Measurements from ENCODE around the gene RHOF.
A peak's percentile ranks its signal among the peaks of the same experiment; 100 is the strongest.

The RHOF gene

DNA sequence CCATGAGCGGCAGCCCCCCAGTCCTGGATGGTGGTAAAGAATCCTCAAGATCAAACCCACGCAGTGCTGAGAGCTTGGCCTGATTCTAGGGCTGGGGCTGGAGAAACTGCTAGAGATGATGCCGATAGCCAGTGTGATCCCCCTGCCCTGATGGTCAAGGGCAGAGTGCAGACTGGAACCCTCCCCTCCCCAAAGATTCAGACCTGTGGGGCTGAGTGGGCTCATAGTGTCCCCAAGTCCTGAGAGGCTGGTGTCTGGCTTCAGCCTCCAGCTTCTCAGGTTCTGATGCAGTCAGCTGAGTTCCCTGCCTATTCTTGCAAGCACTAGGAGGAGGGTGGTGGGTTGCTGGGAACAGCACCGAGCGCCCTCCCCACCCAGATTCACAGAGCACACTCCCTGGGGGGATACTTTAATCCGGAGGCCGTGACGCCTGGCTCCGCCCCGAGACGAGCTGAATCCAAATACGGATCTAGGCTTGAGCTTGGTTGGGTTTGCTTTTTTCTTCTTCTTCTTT is 11.9 kb downstream of the RHOF start:
- Histone ChIP-seq H3K27me3 (replicated peaks in 2 of 5; ENCODE audit: control insufficient read depth in 4 of 5, insufficient read depth in 5 of 5, low read length in 4 of 5) (no peaks in the 10 kb centered on the region), H3K9me3 (ENCODE audit: control extremely low read depth in 1 of 5, control insufficient read depth in 4 of 5, insufficient read depth in 2 of 5, low read depth in 1 of 5, low read length in 4 of 5) (no peaks in the 10 kb centered on the region), H3K36me3 (ENCODE audit: control insufficient read depth in 4 of 4, insufficient read depth in 4 of 4, low read length in 3 of 4) (peaks cover 0 to 53% (median 22%) of the 10 kb centered on the region in 4 experiments), H3K4me3 (ENCODE audit: control insufficient read depth in 1 of 7, extremely low read depth in 1 of 7, insufficient read depth in 4 of 7, low read depth in 2 of 7, low read length in 6 of 7) (peak overlapping the region in 1 of 7 experiments; percentile 25), H3K4me1 (ENCODE audit: control extremely low read depth in 1 of 4, control insufficient read depth in 4 of 4, insufficient read depth in 4 of 4, low read length in 3 of 4) (peaks cover 0 to 39% (median 28%) of the 10 kb centered on the region in 4 experiments), H3K27ac (ENCODE audit: insufficient read depth in 1 of 2, low read depth in 1 of 2, low read length in 2 of 2, poor library complexity in 1 of 2, severe bottlenecking in 2 of 2) (peak overlapping the region; percentile 27 to 73)
- no peak for DNase-seq
- 54% methylated on average over 9 of the region's 12 CpGs for WGBS (ENCODE audit: insufficient coverage)
- CTCF ChIA-PET: interaction anchor here (0.6 to 17.2 kb wide), 8 partner anchors 8 to 69 kb away, joined by 3 to 405 read pairs (median 6); partner anchors contain the start of genes RHOF and TMEM120B
- POLR2A ChIA-PET: interaction anchor here (0.6 to 2.3 kb wide), 8 partner anchors 8 to 77 kb away, joined by 3 to 18 read pairs (median 4); partner anchors contain the start of genes RHOF and TMEM120B

DNA sequence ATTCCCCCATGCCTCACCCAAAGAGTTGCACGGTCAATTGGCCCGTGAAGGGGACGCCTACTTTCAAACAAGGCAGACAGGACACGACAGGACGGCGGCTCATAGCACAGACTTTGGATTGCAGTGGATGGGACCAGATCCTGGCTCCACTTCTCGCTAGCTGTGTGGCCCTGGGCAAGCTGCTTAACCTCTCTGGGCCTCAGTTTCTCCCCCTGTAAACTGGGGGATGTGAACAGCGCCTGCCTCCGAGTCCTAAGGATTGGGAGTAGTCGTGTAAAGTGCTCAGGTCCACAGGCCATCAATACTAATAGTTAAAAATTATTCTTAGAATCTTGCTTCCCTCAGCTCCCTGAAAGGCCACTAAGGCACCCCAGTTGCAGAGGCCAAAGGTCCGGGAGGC is 13.1 kb downstream of the RHOF start:
- ChIA-PET POLR2A (interaction anchor here (2.3 kb wide), 1 partner anchor 13 kb away, joined by 18 read pairs; the partner anchor contains the start of gene RHOF), CTCF (interaction anchor here (1.4 to 17.2 kb wide), 3 partner anchors 13 to 68 kb away, joined by 6 to 405 read pairs (median 20); partner anchors contain the start of genes RHOF and TMEM120B)
- no peaks in the 10 kb centered on the region for H3K27me3 ChIP-seq (replicated peaks in 2 of 5; ENCODE audit: control insufficient read depth in 4 of 5, insufficient read depth in 5 of 5, low read length in 4 of 5)
- no peak overlapping the region for H3K4me3 ChIP-seq (ENCODE audit: control insufficient read depth in 1 of 7, extremely low read depth in 1 of 7, insufficient read depth in 4 of 7, low read depth in 2 of 7, low read length in 6 of 7)
- peaks cover 0 to 53% (median 20%) of the 10 kb centered on the region in 4 experiments for H3K36me3 ChIP-seq (ENCODE audit: control insufficient read depth in 4 of 4, insufficient read depth in 4 of 4, low read length in 3 of 4)
- H3K4me1 ChIP-seq (ENCODE audit: control extremely low read depth in 1 of 4, control insufficient read depth in 4 of 4, insufficient read depth in 4 of 4, low read length in 3 of 4): peaks cover 0 to 42% (median 30%) of the 10 kb centered on the region in 4 experiments
- H3K27ac ChIP-seq (ENCODE audit: insufficient read depth in 1 of 2, low read depth in 1 of 2, low read length in 2 of 2, poor library complexity in 1 of 2, severe bottlenecking in 2 of 2): no peak overlapping the region
- no peak for DNase-seq
- no peaks in the 10 kb centered on the region for H3K9me3 ChIP-seq (ENCODE audit: control extremely low read depth in 1 of 5, control insufficient read depth in 4 of 5, insufficient read depth in 2 of 5, low read depth in 1 of 5, low read length in 4 of 5)
- WGBS (ENCODE audit: insufficient coverage): 100% methylated on average over 2 of the region's 11 CpGs

DNA sequence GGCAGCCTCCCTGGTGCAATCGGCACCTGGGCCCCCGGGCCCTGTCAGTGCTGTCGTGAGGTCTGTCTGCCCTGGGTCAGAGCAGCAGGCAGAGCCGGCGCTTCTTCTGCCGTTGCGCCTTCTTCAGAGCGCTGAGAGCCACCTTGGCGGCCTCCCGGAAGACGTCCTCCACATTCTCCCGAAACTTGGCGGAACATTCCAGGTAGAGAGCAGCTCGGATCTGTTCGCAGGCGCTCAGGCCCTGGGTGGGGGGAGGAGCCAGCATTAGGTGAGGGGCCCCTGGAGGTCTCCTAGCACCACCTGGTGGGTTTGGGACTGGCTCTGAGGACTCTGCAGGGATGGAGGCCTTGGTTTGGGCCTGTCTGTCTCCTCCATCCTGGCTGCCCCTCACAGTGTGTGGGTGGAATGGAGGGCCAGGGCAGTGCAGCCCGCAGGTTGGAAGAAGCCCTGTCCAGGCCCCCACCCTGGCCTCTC is 14.0 kb downstream of the RHOF start:
- Histone ChIP-seq H3K27ac (ENCODE audit: insufficient read depth in 1 of 2, low read depth in 1 of 2, low read length in 2 of 2, poor library complexity in 1 of 2, severe bottlenecking in 2 of 2) (no peak overlapping the region), H3K27me3 (replicated peaks in 2 of 5; ENCODE audit: control insufficient read depth in 4 of 5, insufficient read depth in 5 of 5, low read length in 4 of 5) (no peaks in the 10 kb centered on the region), H3K9me3 (ENCODE audit: control extremely low read depth in 1 of 5, control insufficient read depth in 4 of 5, insufficient read depth in 2 of 5, low read depth in 1 of 5, low read length in 4 of 5) (no peaks in the 10 kb centered on the region), H3K4me3 (ENCODE audit: control insufficient read depth in 1 of 7, extremely low read depth in 1 of 7, insufficient read depth in 4 of 7, low read depth in 2 of 7, low read length in 6 of 7) (no peak overlapping the region), H3K4me1 (ENCODE audit: control extremely low read depth in 1 of 4, control insufficient read depth in 4 of 4, insufficient read depth in 4 of 4, low read length in 3 of 4) (peaks cover 0 to 41% (median 30%) of the 10 kb centered on the region in 4 experiments), H3K36me3 (ENCODE audit: control insufficient read depth in 4 of 4, insufficient read depth in 4 of 4, low read length in 3 of 4) (peaks cover 0 to 46% (median 20%) of the 10 kb centered on the region in 4 experiments)
- ChIA-PET POLR2A (interaction anchor here (1.1 to 3.7 kb wide), 2 partner anchors 15 to 82 kb away, joined by 3 to 34 read pairs; partner anchors contain the start of gene RHOF), CTCF (interaction anchor here (1.2 to 17.2 kb wide), 4 partner anchors 14 to 36 kb away, joined by 3 to 405 read pairs (median 12); partner anchors contain the start of gene RHOF)
- WGBS (ENCODE audit: insufficient coverage): 97% methylated on average over 17 of the region's 17 CpGs
- no peak for DNase-seq

DNA sequence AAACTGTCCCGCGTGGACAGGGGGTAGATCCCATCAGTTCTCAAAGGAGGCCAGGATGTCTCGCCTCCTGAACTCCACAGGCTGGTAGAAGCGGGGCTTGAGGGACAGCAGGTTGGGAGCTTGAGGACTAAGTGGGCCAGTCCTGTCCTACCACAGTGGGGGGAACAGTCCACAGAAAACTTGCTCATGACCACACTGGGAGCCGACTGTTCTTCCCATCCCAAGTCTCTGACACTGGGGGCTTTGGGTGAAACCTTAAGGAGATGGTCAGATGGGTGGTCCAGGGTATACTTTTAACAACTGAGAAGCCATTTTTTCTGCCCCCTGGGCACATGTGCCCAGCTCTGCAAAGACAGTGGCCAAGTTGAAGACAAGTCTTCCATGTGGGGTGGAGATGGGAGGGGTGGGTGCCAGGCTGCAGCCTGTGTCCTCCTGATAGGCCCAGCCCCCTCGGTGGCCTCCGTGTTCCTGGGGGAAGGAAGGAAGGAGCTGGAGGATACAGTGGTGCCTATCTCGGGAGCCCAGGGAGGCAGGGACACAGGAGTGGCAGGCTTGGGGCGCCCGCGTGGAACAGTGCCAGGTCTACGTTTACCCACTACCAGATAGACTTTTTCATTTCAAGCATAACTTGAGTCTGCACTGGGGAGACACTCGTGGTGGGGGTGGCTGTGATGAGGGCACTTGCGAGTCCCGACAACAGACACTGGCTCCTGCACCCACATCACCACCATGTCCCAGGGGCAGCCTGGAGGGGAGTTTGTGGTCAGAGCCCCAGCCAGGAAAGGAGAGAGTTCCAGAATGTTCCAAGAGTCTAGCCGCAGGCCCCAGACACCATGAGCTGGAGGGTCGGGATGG is 14.7 kb downstream of the RHOF start:
- 70% methylated on average over 11 of the region's 17 CpGs for WGBS (ENCODE audit: insufficient coverage)
- peak in 1 of 3 donors; percentile 33 for DNase-seq
- Histone ChIP-seq H3K4me3 (ENCODE audit: control insufficient read depth in 1 of 7, extremely low read depth in 1 of 7, insufficient read depth in 4 of 7, low read depth in 2 of 7, low read length in 6 of 7) (no peak overlapping the region), H3K27me3 (replicated peaks in 2 of 5; ENCODE audit: control insufficient read depth in 4 of 5, insufficient read depth in 5 of 5, low read length in 4 of 5) (no peaks in the 10 kb centered on the region), H3K36me3 (ENCODE audit: control insufficient read depth in 4 of 4, insufficient read depth in 4 of 4, low read length in 3 of 4) (peaks cover 0 to 43% (median 20%) of the 10 kb centered on the region in 4 experiments), H3K9me3 (ENCODE audit: control extremely low read depth in 1 of 5, control insufficient read depth in 4 of 5, insufficient read depth in 2 of 5, low read depth in 1 of 5, low read length in 4 of 5) (no peaks in the 10 kb centered on the region), H3K27ac (ENCODE audit: insufficient read depth in 1 of 2, low read depth in 1 of 2, low read length in 2 of 2, poor library complexity in 1 of 2, severe bottlenecking in 2 of 2) (no peak overlapping the region), H3K4me1 (ENCODE audit: control extremely low read depth in 1 of 4, control insufficient read depth in 4 of 4, insufficient read depth in 4 of 4, low read length in 3 of 4) (peaks cover 0 to 41% (median 30%) of the 10 kb centered on the region in 4 experiments)
- CTCF ChIA-PET: interaction anchor here (0.9 to 17.2 kb wide), 6 partner anchors 14 to 88 kb away, joined by 3 to 405 read pairs (median 4); partner anchors contain the start of gene RHOF
- POLR2A ChIA-PET: interaction anchor here (1.1 to 3.7 kb wide), 2 partner anchors 15 to 81 kb away, joined by 3 to 34 read pairs; partner anchors contain the start of gene RHOF

DNA sequence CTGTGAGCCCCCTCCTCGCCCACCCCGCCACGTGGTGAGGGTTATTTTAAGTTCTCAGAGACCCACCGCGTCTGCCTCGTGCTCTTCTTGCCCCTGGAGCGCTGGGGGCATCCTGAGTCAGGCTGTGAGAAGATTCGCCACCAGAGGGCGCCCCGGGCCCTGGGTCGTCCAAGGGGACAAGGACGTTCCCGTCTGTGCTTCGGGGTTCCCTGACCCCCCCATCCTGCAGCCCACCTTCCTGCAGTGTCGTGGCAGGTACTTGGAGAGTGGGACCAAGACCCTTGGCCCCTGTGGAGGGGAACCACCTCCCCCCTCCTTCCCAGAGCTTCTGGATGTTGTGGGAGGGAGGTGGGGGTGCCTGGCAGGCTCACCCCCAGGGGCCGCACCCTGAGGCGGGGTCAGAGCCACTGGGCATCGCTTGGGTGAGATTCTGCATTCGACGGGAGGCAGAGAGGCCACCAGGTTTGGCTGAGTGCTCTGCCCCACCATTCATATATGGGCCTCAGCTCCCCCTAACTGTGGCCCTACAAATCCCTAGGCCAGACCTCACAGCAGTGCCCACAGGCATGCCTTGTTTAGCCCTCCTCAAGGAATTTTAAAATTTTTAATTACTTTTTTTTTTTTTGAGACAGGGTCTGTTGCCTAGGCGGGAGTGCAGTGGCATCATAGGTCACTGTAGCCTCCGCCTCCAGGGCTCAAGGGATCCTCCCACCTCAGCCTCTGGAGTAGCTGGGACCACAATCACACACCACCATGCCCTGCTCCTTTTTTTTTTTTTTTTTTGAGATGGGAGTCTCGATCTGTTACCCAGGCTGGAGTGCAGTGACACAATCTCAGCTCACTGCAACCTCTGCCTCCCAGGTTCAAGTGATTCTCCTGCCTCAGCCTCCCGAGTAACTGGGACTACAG is 17.0 kb downstream of the RHOF start:
- 11% methylated on average over 12 of the region's 24 CpGs for WGBS (ENCODE audit: insufficient coverage)
- Histone ChIP-seq H3K36me3 (ENCODE audit: control insufficient read depth in 4 of 4, insufficient read depth in 4 of 4, low read length in 3 of 4) (peaks cover 0 to 38% (median 20%) of the 10 kb centered on the region in 4 experiments), H3K9me3 (ENCODE audit: control extremely low read depth in 1 of 5, control insufficient read depth in 4 of 5, insufficient read depth in 2 of 5, low read depth in 1 of 5, low read length in 4 of 5) (no peaks in the 10 kb centered on the region), H3K27ac (ENCODE audit: insufficient read depth in 1 of 2, low read depth in 1 of 2, low read length in 2 of 2, poor library complexity in 1 of 2, severe bottlenecking in 2 of 2) (no peak overlapping the region), H3K27me3 (replicated peaks in 2 of 5; ENCODE audit: control insufficient read depth in 4 of 5, insufficient read depth in 5 of 5, low read length in 4 of 5) (no peaks in the 10 kb centered on the region), H3K4me1 (ENCODE audit: control extremely low read depth in 1 of 4, control insufficient read depth in 4 of 4, insufficient read depth in 4 of 4, low read length in 3 of 4) (peaks cover 0 to 25% (median 17%) of the 10 kb centered on the region in 4 experiments), H3K4me3 (ENCODE audit: control insufficient read depth in 1 of 7, extremely low read depth in 1 of 7, insufficient read depth in 4 of 7, low read depth in 2 of 7, low read length in 6 of 7) (peak overlapping the region in 2 of 7 experiments; percentile 28 to 34)
- peak; percentile 82 to 87 (median 82) for DNase-seq
- ChIA-PET CTCF (interaction anchor here (0.7 to 17.2 kb wide), 11 partner anchors 17 to 107 kb away, joined by 3 to 405 read pairs (median 6); partner anchors contain the start of gene RHOF), POLR2A (interaction anchor here (1.4 to 3.7 kb wide), 2 partner anchors 13 to 18 kb away, joined by 5 to 34 read pairs; partner anchors contain the start of gene RHOF)

DNA sequence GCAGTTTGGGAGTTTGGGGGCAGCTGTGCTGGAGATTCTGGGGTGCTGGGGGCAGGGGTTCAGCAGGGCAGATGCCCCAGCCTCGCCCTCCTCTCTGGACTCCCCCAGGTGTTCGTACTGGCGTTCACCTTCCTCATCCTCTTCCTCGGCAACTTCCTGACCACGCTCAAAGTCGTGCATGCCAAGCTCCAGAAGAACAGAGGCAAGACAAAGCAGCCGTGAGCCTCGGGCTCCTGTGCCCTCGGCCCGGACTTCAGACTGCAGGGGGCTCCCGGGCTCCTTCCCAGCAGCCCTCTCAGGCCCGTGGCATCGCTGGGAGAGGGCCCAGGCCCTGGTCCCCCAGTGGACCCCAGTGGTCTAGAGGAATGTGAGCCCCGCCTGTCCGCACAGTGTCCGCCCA is 18.0 kb downstream of the RHOF start:
- CTCF ChIA-PET: interaction anchor here (0.6 to 17.2 kb wide), 10 partner anchors 9 to 118 kb away, joined by 3 to 405 read pairs (median 6); partner anchors contain the start of genes PSMD9 and RHOF
- no peak overlapping the region for H3K27ac ChIP-seq (ENCODE audit: insufficient read depth in 1 of 2, low read depth in 1 of 2, low read length in 2 of 2, poor library complexity in 1 of 2, severe bottlenecking in 2 of 2)
- no peak for DNase-seq
- WGBS (ENCODE audit: insufficient coverage): 86% methylated on average over 15 of the region's 16 CpGs
- no peaks in the 10 kb centered on the region for H3K9me3 ChIP-seq (ENCODE audit: control extremely low read depth in 1 of 5, control insufficient read depth in 4 of 5, insufficient read depth in 2 of 5, low read depth in 1 of 5, low read length in 4 of 5)
- H3K4me3 ChIP-seq (ENCODE audit: control insufficient read depth in 1 of 7, extremely low read depth in 1 of 7, insufficient read depth in 4 of 7, low read depth in 2 of 7, low read length in 6 of 7): no peak overlapping the region
- POLR2A ChIA-PET: interaction anchor here (1.0 to 1.4 kb wide), 2 partner anchors 14 to 19 kb away, joined by 4 to 5 read pairs; no protein-coding TSS in a partner anchor
- peaks cover 0 to 19% (median 13%) of the 10 kb centered on the region in 4 experiments for H3K4me1 ChIP-seq (ENCODE audit: control extremely low read depth in 1 of 4, control insufficient read depth in 4 of 4, insufficient read depth in 4 of 4, low read length in 3 of 4)
- no peaks in the 10 kb centered on the region for H3K27me3 ChIP-seq (replicated peaks in 2 of 5; ENCODE audit: control insufficient read depth in 4 of 5, insufficient read depth in 5 of 5, low read length in 4 of 5)
- peaks cover 0 to 29% (median 13%) of the 10 kb centered on the region in 4 experiments for H3K36me3 ChIP-seq (ENCODE audit: control insufficient read depth in 4 of 4, insufficient read depth in 4 of 4, low read length in 3 of 4)
